D721Med (cell line): ENCODE data around the gene GLRX3.

Experiments
- DNase-seq: peaks from one replicate; pipeline ENCODE4 v3.0.0; 2011; ENCODE audit warnings: low spot score; ENCODE audit not compliant: insufficient read length
- FAIRE-seq: peaks from 2 replicates; lab custom pipeline; 2011; peaks lifted over from hg19 to GRCh38; lab: Jason Lieb, UNC
- TF ChIP-seq, protein P1 (sequence below): IDR thresholded peaks from 2 replicates; pipeline ENCODE4 v1.5.1; 2012; ENCODE audit warnings: mild to moderate bottlenecking, control low read depth; ENCODE audit not compliant: insufficient read depth; ENCODE audit errors: missing control alignments

The GLRX3 gene

DNA sequence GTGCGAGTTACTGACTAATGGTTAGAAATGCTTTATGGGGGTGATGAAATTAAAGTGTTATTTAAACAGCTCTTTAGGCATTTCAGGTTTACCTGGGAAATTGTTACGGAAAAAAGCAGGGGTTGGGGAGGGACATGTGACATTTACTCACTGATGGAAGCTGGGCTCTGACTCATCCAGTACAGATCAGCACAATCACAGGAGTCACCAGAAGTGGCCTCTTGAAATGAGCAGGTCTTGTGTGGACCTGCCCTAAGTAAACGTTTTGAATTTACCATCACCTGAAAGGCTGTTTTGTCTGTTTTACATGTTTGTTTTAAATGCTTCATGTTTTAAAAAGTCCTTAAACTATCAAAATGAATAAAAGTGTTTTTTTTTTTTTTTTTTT is 2.3 kb downstream of the GLRX3 start:
- TF ChIP-seq, protein P1, sequence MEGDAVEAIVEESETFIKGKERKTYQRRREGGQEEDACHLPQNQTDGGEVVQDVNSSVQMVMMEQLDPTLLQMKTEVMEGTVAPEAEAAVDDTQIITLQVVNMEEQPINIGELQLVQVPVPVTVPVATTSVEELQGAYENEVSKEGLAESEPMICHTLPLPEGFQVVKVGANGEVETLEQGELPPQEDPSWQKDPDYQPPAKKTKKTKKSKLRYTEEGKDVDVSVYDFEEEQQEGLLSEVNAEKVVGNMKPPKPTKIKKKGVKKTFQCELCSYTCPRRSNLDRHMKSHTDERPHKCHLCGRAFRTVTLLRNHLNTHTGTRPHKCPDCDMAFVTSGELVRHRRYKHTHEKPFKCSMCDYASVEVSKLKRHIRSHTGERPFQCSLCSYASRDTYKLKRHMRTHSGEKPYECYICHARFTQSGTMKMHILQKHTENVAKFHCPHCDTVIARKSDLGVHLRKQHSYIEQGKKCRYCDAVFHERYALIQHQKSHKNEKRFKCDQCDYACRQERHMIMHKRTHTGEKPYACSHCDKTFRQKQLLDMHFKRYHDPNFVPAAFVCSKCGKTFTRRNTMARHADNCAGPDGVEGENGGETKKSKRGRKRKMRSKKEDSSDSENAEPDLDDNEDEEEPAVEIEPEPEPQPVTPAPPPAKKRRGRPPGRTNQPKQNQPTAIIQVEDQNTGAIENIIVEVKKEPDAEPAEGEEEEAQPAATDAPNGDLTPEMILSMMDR, result no peak
- no peak for DNase-seq
- FAIRE-seq, result no peak

DNA sequence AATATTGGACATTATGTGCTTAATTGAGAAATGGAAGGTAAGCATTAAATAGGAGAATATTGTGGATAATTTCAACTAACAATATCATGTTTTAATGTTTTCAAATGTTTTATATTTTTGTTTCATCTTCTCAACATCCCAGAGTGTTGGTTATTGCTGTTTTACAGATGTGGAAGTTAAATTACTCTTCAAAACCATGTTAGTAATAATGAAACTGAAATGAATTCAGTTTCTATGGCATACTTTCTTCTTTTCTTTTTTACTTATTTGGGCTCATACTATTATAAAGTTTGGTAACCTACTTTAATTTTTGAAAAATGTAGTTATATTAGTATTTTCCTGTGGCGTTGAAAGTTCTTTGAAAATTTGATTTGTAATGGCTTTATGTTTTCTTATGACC is 4.2 kb downstream of the GLRX3 start:
- no peak for DNase-seq
- no peak for FAIRE-seq
- TF ChIP-seq, protein P1, result no peak

DNA sequence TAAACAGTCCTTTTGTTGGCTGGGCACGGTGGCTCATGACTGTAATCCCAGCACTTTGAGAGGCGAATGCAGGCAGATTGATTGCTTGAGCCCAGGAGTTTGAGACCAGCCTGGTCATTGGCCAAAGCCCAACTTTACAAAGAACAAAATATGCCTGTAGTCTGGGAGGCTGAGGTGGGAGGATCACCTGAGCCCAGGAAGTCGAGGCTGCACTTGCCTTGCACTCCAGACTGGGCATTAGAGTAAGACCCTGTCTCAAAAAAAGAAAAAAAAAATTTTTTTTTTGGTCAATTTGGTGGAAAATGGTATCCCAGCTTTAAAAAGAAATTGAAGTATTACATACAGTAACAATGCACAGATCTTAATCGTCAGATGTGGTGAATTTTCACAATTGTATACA is 4.8 kb downstream of the GLRX3 start:
- FAIRE-seq, result no peak
- TF ChIP-seq, protein P1, result no peak
- DNase-seq, result no peak

DNA sequence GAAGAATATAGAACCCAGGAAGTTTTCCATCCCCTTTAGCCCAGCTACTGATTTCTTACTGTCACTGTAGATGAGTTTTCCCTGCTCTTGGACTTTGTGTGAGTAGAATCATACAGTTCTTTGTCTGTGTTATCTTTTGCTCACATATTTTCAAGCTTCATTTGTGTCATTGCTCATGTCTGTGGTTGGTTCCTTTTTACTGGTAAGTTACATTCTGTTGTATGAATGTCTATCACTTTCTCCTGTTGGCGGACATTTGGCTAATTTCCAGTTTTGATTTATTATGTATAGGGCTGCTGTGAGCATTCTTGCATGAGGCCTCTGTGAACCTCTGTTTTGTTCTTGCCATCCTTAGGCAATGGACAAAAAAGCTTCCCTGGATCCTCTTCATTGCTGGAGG is 5.3 kb downstream of the GLRX3 start:
- no peak for DNase-seq
- TF ChIP-seq, protein P1, result no peak
- FAIRE-seq, result no peak

DNA sequence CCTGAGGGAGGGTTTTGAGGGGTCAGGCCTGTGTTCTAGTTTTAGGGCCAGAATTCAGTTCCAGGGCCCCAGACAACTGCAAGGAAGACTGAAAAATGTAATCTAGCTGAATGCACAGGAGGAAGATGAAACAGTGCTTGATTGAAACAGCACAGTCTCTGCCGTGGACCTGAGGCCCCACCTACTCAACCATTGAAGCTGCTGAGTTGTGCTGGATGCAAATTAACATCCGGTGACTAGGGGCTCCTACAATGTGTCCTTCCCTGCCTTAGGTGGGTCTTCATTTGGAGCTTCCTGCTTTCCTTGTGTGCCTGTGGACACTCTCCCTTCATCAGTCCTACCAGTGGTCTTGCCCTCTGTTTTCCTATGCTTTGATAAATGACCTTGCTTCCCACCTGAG is 5.7 kb downstream of the GLRX3 start:
- no peak for DNase-seq
- TF ChIP-seq, protein P1, result no peak
- FAIRE-seq, result no peak

DNA sequence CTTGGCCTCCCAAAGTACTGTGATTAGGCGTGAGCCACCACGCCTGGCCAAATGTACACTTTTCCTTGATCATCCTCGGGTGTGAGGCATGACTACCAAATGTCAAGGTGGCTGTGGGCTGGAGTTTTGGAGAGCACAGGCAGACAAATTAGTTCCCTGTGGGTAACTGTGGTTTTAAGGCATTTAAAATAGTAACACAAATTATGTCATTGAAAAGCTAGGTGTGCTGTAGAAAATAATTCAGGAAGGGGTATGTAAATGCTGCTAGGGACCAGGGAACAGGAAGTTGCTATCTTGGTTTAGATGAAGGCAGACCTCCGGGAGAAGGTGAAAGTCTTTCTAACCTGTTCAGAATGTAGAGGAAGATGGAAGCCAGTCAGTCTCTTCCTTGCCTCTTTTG is 9.9 kb downstream of the GLRX3 start:
- TF ChIP-seq, protein P1, result no peak
- FAIRE-seq, result no peak

DNA sequence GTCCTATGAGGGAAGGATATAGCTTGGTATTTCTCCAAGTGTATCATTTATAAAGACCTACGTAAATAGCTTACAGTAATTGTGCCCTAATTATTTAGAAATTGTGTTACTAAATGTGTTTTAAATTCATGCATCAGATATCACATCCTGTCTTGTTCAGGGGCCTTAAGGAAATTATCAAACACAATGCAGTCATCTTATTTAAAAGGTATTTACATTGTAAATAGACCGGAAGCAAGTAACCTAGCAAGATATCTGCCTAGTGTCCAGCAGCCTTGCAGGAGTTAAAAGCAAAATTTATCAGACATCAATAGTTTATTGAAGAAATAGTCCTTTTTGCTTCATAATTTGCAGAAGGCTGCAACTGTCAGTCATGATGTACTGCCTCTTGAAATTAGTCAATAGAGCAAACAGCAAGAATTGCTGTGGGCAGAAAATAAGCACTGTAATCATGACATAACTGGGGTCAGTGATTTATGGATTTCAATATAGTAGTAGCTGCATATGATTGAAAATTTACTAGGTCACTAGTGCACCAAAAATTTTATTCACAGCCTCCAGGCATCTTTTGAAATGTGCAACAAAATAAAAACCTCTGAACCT is 23.1 kb downstream of the GLRX3 start:
- TF ChIP-seq, protein P1, result no peak
- FAIRE-seq (no peak), DNase-seq (no peak)

More for the DNA sequence above, 9.9 kb downstream of the GLRX3 start:
- DNase-seq, result no peak
